Fibroblast of villous mesenchyme (primary cell): ENCODE results near the gene PPP3CA. TPM values are rescaled to one million over a fixed set of nuclear protein-coding genes. Genes with fewer than 3 reads are reported as not detected.
A peak's percentile ranks its signal among the peaks of the same experiment; 100 is the strongest.

Source experiments
- DNase-seq: peaks from one replicate; pipeline ENCODE4 v3.0.0-alpha.2; 2010; ENCODE audit warnings: low read depth
- H3K4me3 ChIP-seq: 2 replicates; pipeline ENCODE4 v1.5.1; 2011; ENCODE audit warnings: low read depth, mild to moderate bottlenecking, low read length
- CTCF ChIP-seq: IDR thresholded peaks from 2 replicates; pipeline ENCODE4 v1.5.1; 2012; ENCODE audit warnings: low read depth, mild to moderate bottlenecking, low read length; ENCODE audit not compliant: insufficient read depth
- total RNA-seq: library from RNA; depleted of rRNA; stranded (reverse); fragments of >200 nt; gene quantifications from 2 replicates; pipeline ENCODE4 v1.2.3, GENCODE V29; 2012

The PPP3CA gene
- total RNA-seq, 1 donor, result 47.9 TPM

- no peak overlapping the region for H3K4me3 ChIP-seq
- TF ChIP-seq CTCF, result no peak
- no peak for DNase-seq
These were observed 318.4 kb downstream of the PPP3CA start for GRCh38 chr4:101028886-101029285.

GRCh38 chr4:101027721-101028120, 319.6 kb downstream of the PPP3CA start:
- no peak for TF ChIP-seq CTCF
- H3K4me3 ChIP-seq, result no peak overlapping the region
- no peak for DNase-seq

- no peak for TF ChIP-seq CTCF
- no peak overlapping the region for H3K4me3 ChIP-seq
- DNase-seq, result no peak
These were observed 321.6 kb downstream of the PPP3CA start for GRCh38 chr4:101025755-101026154.

GRCh38 chr4:101022151-101023024, 324.9 kb downstream of the PPP3CA start:
- H3K4me3 ChIP-seq, result no peak overlapping the region
- DNase-seq, result peak; percentile 44
- no peak for TF ChIP-seq CTCF

- TF ChIP-seq CTCF, result no peak
- peak; percentile 84 for DNase-seq
- no peak overlapping the region for H3K4me3 ChIP-seq
These were observed 326.4 kb downstream of the PPP3CA start for GRCh38 chr4:101020956-101021355.

- no peak for TF ChIP-seq CTCF
- H3K4me3 ChIP-seq, result no peak overlapping the region
- peak; percentile 90 for DNase-seq
These were observed 327.4 kb downstream of the PPP3CA start for GRCh38 chr4:101019941-101020401.
